ENCODE data around the gene SPATA17. TPM values are rescaled to one million over a fixed set of nuclear protein-coding genes. Genes with fewer than 3 reads are reported as not detected.

Gene SPATA17
- total and polyA plus RNA-seq, 2 experiments from 2014 or later, result 1.2 to 3.5 TPM

GRCh38 chr1:217642455-217642854 is 11.3 kb downstream of the SPATA17 start:
- ATAC-seq, result no peak

More at GRCh38 chr1:217642455-217642854, 11.3 kb downstream of the SPATA17 start:
- no peak for DNase-seq (ENCODE audit: low spot score)
- Mint-ChIP-seq H3K36me3 (ENCODE audit: low read depth) (no peaks in the 10 kb centered on the region), H3K9me3 (no peaks in the 10 kb centered on the region), H3K27ac (no peak overlapping the region), H3K4me1 (peaks cover 4% of the 10 kb centered on the region; the same call in 1 of the 3 replicates), H3K27me3 (ENCODE audit: insufficient read depth, low read depth, poor library complexity) (no peaks in the 10 kb centered on the region), H3K4me3 (no peak overlapping the region)
- no peak overlapping the region for H3K27ac ChIP-seq (ENCODE audit: low read depth)
- H3K36me3 ChIP-seq (ENCODE audit: insufficient read depth), result no peaks in the 10 kb centered on the region
- no peaks in the 10 kb centered on the region for H3K79me2 ChIP-seq (replicated peaks; ENCODE audit: insufficient read depth)
- H4K20me1 ChIP-seq (replicated peaks; ENCODE audit: insufficient read depth), result no peaks in the 10 kb centered on the region
- H3K27me3 ChIP-seq (ENCODE audit: insufficient read depth), result no peaks in the 10 kb centered on the region
- H2AFZ ChIP-seq, result peak overlapping the region; percentile 67; the same call in 1 of the 2 replicates
- no peak overlapping the region for H3K4me2 ChIP-seq
- H3K4me3 ChIP-seq, result no peak overlapping the region
- H3K9me2 ChIP-seq (ENCODE audit: insufficient read depth), result no peaks in the 10 kb centered on the region
- H3K4me1 ChIP-seq (ENCODE audit: insufficient read depth), result no peaks in the 10 kb centered on the region
- no peaks in the 10 kb centered on the region for H3F3A ChIP-seq (replicated peaks; ENCODE audit: low read depth)
- TF ChIP-seq, protein P1, sequence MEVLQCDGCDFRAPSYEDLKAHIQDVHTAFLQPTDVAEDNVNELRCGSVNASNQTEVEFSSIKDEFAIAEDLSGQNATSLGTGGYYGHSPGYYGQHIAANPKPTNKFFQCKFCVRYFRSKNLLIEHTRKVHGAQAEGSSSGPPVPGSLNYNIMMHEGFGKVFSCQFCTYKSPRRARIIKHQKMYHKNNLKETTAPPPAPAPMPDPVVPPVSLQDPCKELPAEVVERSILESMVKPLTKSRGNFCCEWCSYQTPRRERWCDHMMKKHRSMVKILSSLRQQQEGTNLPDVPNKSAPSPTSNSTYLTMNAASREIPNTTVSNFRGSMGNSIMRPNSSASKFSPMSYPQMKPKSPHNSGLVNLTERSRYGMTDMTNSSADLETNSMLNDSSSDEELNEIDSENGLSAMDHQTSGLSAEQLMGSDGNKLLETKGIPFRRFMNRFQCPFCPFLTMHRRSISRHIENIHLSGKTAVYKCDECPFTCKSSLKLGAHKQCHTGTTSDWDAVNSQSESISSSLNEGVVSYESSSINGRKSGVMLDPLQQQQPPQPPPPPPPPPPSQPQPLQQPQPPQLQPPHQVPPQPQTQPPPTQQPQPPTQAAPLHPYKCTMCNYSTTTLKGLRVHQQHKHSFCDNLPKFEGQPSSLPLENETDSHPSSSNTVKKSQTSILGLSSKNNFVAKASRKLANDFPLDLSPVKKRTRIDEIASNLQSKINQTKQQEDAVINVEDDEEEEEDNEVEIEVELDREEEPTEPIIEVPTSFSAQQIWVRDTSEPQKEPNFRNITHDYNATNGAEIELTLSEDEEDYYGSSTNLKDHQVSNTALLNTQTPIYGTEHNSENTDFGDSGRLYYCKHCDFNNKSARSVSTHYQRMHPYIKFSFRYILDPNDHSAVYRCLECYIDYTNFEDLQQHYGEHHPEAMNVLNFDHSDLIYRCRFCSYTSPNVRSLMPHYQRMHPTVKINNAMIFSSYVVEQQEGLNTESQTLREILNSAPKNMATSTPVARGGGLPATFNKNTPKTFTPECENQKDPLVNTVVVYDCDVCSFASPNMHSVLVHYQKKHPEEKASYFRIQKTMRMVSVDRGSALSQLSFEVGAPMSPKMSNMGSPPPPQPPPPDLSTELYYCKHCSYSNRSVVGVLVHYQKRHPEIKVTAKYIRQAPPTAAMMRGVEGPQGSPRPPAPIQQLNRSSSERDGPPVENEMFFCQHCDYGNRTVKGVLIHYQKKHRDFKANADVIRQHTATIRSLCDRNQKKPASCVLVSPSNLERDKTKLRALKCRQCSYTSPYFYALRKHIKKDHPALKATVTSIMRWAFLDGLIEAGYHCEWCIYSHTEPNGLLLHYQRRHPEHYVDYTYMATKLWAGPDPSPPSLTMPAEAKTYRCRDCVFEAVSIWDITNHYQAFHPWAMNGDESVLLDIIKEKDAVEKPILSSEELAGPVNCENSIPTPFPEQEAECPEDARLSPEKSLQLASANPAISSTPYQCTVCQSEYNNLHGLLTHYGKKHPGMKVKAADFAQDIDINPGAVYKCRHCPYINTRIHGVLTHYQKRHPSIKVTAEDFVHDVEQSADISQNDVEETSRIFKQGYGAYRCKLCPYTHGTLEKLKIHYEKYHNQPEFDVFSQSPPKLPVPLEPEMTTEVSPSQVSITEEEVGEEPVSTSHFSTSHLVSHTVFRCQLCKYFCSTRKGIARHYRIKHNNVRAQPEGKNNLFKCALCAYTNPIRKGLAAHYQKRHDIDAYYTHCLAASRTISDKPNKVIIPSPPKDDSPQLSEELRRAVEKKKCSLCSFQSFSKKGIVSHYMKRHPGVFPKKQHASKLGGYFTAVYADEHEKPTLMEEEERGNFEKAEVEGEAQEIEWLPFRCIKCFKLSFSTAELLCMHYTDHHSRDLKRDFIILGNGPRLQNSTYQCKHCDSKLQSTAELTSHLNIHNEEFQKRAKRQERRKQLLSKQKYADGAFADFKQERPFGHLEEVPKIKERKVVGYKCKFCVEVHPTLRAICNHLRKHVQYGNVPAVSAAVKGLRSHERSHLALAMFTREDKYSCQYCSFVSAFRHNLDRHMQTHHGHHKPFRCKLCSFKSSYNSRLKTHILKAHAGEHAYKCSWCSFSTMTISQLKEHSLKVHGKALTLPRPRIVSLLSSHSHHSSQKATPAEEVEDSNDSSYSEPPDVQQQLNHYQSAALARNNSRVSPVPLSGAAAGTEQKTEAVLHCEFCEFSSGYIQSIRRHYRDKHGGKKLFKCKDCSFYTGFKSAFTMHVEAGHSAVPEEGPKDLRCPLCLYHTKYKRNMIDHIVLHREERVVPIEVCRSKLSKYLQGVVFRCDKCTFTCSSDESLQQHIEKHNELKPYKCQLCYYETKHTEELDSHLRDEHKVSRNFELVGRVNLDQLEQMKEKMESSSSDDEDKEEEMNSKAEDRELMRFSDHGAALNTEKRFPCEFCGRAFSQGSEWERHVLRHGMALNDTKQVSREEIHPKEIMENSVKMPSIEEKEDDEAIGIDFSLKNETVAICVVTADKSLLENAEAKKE (CRISPR knock-in tag; IDR thresholded peaks at IDR 0.05), result no peak
- TF ChIP-seq, protein P2, sequence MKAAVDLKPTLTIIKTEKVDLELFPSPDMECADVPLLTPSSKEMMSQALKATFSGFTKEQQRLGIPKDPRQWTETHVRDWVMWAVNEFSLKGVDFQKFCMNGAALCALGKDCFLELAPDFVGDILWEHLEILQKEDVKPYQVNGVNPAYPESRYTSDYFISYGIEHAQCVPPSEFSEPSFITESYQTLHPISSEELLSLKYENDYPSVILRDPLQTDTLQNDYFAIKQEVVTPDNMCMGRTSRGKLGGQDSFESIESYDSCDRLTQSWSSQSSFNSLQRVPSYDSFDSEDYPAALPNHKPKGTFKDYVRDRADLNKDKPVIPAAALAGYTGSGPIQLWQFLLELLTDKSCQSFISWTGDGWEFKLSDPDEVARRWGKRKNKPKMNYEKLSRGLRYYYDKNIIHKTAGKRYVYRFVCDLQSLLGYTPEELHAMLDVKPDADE (IDR thresholded peaks at IDR 0.05), result no peak
- no peak for TF ChIP-seq REST (IDR thresholded peaks at IDR 0.05; ENCODE audit: unreplicated experiment)
- TF ChIP-seq POLR2AphosphoS5 (IDR thresholded peaks at IDR 0.05; ENCODE audit: low read depth), result no peak
- no peak for TF ChIP-seq ZNF114 (CRISPR knock-in tag; IDR thresholded peaks at IDR 0.05)
- no peak for TF ChIP-seq JUNB (IDR thresholded peaks at IDR 0.05; ENCODE audit: unreplicated experiment)
- TF ChIP-seq CREB1 (CRISPR knock-in tag; IDR thresholded peaks at IDR 0.05; ENCODE audit: low read depth), result no peak
- TF ChIP-seq EZH2phosphoT487 (IDR thresholded peaks at IDR 0.05; ENCODE audit: unreplicated experiment), result no peak
- TF ChIP-seq ZNF331 (CRISPR knock-in tag; IDR thresholded peaks at IDR 0.05; ENCODE audit: low read depth), result no peak
- no peak for TF ChIP-seq NANOG (IDR thresholded peaks at IDR 0.05; ENCODE audit: borderline replicate concordance)
- no peak for TF ChIP-seq STAT1 (IDR thresholded peaks at IDR 0.05; ENCODE audit: unreplicated experiment)
- no peak for TF ChIP-seq CTCF (conservative IDR thresholded peaks at IDR 0.05; ENCODE audit: low read depth in 2 of 2)
- TF ChIP-seq EZH2 (IDR thresholded peaks at IDR 0.05; ENCODE audit: low read depth, unreplicated experiment), result no peak
